Colon (tissue), 2 donors: Measurements from ENCODE around the gene DAND5.

Source experiments
- FAIRE-seq: peaks from 2 replicates; lab custom pipeline; 2012; peaks lifted over from hg19 to GRCh38; lab: Jason Lieb, UNC
- donor health status: control.
- donor health status: control.

Gene DAND5

DNA sequence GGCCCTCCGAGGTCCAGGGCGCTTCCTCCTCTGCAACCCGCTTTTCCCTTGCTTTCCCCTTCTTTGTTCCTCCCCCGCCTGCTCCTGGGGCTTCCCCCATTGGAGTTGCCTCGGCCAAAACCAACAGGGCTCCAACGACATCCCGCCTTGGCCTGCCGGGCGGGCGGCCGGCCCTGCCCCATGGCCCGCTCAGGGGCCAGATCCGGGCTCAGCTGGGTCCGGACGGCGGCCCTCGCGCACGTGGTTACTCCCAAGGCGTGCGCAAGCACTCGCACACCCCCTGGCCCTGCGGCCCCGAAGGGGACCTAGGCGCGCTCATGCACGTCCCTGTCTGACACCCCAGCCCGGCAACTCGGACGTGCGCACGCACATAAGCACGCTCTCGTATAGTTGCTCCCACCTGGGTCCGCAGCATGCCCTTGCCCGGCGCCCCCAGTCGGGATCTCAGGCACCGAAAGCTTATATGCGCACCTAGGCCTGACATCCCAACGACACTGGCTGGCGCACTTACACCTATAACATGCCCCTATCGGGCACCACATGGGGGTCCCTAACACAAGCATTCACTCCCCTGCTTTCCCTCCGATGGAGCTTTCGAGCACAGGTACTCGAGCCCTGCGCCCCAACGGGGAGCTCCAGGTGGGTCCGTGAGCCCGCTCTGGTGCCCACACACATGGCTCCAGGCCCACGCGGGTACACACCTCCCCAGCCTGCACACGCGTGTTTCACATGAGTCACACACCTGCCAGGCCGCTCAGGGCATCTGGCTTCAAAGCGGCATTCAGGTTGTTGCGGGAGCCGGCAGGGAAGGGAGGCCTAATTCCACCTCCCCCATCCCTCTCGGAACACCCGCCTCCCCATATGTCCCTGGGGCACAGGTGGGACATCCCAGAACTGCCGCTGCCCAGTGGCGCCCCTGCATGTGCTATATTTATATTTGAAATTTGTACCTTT is 40.9 kb downstream of the DAND5 start:
- no peak for FAIRE-seq

DNA sequence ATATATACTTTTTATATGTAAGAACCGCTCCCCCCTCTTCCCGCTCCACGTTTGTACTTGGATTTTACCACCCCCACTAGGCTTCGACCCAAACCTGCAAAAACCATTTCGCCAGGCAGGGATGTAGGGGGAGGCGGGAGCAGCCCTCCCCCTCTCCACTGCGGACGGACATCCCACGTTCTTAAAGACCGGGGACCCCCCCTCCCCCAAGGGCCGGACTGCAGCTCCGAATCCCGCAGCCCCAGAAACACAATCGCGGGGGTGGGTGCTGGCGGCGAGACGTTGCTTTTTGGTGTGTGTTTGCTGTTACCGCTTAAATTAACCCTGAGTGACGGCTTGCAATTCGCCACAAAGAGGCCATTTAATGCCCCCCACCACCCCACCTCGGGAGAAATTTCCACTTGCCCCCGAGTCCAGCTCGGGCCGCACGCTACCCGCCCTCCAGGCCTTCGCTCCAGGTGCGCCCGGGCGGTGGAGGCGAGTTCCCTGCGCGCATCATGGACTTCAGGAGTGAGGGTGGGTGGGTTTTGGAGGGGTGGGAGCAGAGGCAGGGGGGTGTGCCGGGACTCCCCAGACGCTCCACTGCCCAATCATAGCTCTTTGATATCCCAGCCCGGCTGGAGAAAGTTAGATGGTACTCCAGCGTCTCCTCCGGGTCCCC is 41.7 kb downstream of the DAND5 start:
- FAIRE-seq = no peak

DNA sequence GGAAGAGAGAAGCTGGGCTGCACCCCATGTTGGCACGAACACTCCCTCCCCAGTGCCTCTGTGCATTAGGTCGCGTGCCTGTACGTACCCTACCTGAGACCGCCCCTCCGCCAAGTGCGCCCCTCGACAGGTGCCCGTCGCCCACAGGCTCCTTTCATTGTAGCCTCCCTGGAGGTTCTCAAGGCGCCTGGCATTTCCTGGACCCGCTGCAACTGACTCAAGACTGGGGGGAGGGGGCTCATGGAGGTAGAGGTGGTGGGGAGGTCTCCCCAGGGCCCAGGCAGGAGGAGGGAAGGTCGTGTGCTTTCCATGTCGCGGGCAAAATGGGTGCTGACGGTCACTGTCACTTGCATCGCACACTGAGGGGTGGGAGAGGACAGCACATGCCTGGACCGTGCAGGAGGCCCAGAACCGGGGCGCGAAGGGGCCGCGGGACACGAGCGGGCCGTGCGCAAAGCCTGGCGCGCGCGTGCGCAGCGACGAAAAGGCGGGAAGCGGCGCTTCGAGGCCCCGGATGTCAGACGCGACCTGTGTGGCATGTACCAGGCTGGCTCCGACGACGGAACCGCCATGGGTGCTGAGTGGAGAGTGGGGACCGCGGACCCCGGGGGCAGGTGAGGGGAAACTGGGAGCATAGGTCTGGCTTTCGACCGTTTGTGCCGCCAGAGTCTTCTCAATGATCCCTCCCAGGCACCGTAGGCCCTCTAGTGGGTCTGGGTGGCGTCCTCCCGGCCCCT is 42.4 kb downstream of the DAND5 start:
- FAIRE-seq = no peak

DNA sequence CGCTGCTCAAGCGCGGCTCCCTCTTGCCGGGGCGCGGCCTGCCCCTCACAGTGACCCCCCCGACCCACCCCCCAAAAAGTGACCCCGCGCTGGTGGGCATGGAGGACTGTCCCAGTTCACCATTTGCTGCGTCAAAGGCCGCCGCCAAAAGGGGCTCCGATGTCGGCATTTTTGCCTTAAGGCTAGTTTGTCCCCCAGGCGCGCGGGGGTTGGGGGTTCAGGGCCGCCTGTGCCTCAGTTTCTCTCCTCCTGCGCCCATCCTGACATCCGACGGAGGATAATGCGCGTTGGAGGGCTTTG is 43.0 kb downstream of the DAND5 start:
- FAIRE-seq = no peak

DNA sequence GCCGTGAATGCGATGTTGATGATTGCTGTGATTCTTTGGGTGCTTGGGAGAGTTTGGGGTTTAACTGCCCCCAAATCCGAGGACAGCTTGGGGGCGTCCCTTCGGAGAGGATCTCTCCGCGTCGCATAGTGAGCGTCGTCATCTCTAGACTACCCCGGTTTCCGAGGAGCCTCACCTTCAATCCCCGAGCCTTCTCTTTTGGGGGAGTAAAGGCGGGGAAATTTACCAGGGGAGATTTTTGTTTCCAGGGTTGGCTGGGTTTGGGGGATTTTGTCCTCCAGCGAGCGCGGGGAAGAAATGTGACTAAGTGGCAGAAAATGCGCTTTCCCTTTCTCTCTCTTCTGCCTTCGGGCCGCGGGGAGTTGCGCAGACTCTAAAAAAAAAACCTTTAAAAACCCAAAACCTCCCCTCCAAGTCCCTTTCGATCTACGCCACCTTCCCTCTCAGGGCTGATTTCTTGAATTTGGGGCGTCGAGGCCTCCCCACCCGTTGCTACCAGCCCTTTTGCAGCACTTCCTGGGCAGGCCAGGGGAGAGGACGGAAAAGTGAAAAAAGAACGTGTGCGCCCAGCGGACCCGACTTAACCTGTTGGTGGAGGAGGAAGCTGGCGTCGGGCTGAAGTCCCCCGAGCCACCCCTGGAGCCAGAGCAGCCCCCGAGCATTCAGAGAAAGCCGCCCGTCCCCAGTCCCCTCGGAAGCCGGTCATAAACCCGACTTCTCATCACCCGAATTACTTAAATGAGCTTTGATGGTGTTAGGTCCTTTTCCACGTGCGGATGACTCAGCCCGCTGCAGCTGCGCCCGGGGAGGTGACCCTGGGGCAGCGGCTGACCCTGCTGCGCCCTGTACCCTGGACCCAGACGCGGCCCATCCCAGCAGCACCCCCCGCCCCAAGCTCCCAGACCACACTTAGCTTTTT is 43.6 kb downstream of the DAND5 start:
- FAIRE-seq = no peak

DNA sequence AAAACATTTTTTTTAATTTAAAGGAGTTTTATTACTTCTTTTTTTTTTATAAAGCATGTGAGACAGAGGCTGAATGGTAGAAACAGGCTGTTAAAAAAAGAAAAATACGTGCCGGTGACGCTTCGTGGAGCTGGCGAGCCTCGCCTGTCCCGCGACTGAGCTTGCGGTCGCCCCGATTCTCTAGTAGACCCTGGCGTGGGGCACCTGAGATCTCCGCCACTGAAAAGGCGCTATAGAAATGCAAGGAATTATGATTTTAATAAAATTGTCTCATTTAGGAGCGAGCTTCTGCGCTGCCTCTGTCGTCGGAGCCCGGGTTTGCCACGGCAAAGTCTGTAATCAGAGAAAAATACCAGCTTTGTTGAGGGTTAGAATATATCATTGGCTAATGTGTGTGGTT is 44.3 kb downstream of the DAND5 start:
- no peak for FAIRE-seq

DNA sequence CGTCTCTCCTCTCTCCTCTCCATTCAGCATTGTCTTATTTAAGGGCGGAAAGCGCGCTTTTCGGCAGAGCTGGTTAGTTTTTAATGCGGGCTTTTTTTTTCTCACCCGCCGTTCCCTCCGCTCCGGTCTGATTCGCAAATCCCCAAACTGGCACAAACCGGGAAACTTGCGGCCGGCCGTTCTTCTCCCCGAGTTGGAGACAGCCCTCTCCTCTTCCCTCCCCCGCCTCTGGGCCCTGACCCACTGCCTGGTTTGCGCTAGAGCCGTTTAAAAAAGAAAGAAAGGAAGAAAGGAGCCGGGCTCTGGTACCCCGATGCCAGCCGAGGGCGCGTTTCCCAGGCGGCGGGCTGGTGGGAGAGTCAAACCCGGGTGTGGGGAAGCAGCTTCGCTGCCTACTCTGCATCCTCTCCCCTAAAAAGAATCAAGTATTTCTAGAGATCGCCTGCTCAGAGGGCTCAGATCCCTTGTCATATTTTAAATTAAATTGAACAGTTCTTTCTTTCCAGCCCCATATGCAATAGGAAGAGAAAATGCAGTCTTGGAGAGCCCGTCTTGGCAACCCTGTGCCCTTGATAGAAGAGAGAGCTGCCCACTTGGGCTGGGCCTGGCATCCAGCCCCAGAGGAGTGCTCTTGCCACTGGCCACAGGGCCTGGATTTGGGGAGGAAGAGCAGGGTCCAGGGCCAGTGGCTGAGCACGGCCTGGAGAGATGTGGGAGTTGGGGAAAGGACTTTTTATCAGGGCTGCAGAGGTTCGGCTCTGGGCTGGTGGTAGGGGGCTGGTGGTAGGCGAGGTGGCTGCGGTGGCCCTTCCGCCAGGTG is 44.9 kb downstream of the DAND5 start:
- FAIRE-seq = no peak

DNA sequence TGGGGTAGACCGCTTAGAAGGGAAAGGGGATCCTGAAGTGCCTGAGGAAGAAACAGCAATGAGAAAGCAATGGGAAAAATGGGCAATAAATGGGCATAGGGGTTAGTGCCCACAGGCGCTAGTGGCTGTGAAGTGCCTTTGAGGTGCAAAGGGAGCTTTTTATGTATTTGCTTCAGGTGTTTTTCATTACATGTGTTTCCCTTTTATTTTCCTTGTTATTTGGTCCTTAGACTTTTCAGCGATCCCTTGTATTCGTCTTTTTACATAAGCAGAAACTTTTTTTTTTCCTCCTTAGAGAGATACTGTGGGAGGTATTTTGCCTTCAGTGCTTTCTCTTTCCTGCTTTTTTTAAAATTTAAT is 45.5 kb downstream of the DAND5 start:
- FAIRE-seq = no peak

DNA sequence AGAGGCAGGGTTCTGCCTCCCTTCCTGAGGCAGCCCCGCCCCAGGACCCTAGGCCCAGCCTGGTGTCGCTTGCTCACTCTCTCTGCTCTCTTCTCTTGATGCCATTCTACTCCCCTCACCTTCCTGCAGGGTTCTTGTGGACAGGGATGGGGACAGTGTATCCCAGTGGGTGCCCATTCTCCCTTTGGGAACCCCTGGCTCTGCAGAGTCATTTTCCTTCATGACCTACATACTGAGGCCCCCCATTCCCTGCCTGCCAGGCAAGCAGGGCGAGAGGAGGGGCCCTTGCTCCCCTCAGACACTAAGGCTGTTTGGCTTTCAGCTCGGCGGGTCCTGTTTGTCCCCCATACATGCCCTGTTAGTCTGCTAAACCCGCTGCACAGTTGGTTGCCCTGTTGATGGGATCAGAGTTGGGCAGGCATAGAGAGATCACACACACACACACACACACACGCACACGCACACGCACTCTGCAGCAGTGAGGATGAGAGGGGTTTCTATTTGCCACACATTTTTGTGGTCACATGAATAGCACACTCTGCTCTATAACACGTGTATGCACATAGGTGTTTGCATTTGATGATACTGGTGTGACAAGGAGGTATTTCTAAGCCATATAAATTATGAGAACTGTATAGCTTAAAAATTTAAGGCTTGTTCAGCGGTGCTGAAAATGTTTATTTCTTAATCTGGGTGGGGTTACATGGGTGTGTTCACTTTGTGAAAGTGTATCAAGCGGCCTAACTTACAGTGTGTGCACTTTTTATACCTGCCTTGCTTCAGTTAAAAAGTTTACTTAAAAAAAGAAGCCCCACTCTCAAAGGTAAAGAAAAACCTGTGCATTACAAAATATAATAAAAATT is 46.2 kb downstream of the DAND5 start:
- no peak for FAIRE-seq

DNA sequence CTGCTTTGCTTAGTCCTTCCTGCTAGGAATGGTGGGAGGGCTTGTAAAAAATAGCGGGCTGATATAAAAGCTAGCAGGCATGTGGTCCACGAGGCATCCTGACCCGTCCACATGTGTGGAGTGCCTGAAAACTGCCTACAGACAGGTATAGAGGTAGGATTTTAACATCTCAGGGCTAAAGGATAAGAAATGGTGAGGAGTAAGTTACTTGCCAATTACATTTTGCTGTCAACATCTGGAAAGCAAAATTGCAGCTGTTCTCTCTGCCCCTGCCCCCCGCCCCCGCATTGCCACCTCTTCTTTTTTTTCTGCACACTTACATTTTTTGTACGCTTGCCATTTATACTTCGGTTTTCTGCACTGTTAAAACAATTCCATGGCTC is 46.9 kb downstream of the DAND5 start:
- no peak for FAIRE-seq

DNA sequence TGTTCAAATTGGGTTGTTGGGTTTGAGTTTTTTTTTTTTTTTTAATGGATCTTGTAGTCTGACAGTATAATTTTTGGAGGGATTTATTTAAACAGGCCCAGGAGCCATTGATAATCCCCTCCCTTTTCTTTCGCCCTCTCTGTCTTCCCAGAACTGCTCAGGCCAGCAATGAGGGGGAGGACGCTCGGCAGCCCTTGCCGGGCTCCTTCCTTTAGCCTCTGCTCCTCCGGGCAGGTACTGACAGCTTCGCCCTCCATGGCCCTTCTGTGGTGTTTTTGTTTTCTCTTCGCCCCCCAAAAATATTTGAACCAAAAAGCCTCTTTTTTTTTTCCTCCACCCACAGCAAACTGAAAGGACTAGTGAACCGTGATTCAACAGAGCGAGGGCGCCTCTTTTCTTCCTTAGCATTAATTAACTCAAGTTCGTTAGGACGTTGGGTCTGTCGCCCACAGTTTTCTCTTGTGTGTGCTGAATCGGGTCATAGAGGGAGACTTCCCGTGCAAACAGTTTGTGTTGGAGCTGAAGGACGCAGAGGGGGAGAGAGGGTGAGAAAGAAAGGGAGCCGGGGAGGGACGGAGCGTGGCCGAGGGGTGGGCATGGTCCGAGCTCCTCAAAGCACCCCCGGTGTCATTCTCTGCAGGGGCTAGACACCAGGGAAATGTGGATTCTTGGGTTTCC is 47.4 kb downstream of the DAND5 start:
- FAIRE-seq = no peak

DNA sequence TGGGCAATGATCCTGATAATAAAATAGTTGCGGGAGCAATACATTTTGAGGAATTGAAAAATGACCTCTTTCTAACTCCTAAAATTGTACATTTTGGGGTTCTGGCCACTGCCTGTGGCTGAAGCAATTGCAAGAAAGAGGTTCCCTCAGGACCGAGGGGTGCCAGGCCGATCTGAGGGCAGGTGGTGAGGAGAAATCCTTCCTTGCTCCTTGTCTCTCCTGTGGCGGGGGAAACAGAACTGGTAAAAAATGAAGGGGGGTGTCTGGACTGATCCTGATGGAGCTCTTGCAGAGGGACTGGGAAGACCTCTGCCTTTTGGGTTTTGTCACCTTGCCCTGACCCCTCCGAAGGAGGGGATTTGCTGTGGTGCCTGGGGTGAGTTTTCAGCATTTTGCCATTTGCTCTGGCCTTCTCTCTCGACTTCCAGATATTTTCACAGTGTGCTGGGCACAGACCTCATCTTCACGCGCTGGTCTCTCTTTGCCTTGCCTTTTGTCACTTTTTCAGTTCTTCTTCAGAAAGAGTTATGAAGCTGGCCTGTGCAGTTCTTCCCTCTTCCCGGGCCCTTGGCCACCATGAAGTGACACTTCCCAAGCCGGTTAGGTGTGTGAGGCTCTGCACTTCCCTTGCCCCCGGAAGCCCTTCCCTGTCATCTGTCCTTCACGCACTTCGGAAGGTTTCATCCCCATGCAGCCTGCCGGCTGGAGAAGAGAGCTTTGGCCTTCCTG is 48.1 kb downstream of the DAND5 start:
- FAIRE-seq = no peak

DNA sequence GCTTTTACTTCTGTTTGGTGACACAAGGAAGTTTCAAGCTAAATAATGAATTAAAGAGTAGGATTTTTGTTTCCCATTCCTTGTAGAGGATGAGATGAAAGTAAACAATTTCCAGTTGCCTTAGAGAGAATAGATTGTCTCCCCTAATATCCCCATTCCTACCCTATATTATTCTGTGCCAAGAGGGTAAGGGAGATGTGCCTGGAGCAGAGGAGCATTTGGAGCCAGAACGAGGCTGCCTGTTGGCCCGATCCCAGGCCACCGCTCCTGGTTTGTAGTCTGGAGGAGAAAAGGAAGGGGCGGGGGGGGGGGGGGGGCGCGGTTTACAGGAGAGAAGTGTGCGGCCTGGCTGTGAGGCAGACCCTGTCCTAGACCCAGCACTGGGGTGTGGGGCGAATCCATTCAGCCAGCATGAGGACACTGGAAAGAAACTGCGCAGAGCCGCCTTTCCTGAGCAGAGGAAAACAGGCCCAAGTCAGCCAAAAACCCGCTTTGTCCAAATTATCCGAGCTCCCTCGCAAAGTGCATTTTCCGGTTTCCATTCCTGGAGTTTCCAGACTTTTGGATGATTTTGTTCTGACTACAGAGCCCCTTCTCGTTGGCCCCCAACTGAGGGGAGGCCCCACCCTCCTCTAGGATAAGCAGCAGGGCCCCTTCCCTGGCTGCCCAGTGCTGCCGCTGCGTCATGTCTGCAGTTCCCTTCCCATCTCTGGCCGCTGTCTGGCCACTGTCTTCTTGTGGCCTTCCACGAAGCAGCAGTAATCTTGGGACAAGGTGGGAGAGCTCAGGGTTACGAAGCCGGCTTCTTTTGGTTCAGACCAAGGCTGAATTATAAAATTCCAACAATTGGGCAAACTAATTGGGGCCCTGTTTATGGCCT is 48.9 kb downstream of the DAND5 start:
- FAIRE-seq = no peak

DNA sequence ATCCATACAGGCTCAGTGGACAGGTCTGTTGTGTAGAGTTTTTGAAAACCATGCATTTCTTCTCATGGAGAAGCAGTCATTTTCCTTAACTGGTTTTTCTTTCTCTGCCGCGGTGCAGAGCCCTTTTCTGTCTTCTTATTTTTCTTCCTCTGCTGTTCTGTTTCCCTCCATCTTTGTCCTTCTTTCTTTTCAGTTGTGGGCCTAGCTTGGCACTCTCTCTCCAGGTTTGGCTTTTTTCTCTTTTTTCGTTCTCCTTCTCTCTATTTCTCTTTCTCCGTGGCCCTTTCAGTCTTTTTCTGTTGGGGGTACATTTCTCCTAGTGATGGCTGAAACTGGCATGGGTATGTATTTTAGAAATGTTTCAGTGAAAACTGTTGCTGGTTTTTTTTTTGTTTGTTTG is 50.0 kb downstream of the DAND5 start:
- FAIRE-seq = no peak

DNA sequence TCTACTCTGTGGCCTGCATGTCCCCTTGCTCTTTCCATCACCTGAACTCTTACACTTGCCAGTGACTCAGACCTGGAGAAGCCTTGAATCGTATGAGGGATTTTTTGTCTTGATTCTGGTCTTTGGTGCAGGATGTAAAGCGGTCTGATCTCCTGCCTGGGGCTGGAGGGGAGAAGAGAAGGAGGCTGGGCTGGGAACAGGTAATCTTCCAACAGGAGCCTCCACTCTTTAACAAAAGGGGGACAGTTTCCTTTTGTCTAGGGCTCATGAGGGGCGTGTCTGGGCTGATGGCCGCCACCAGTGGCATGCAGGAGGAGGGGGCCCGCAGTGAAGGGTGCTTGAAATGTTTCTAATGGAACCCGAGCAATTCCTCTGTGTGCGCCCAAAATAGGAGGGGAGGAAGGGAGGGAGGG is 50.6 kb downstream of the DAND5 start:
- FAIRE-seq = no peak

DNA sequence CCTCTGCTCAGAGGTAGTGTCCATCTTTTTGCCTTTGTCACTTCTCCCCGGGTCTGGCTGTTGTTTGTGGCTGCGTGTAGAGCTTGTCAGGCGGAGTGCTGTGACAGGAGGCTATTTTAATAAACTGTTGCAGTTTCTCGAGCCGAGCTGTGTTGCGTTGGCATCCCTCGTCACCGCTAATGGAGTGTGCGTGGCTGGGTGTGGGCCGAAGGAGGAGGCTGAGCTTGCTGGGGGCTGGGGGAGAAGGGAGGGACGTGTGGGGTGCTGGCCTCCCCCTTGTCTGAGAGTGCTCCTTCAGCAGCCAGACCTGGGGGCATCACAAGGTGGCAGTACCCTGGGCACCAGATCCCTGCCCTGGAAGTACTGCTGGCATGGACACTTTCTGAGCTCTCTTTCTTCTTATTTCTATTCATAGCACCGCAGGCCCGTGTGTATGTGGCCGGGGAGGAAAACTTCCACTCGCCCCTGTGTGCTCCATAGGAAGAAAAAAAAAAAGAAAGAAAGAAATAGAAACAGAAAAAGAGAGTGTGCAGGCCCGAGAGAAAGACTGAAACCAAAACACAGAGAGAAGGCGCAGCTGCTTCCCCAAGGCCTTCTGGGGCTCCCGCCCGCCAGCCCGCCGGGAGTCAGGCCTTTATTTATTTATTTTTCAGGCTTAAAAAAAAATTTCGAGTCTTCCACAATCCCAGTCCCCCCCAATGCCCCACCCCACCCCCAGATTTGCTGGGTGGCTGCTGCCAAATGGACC is 52.9 kb downstream of the DAND5 start:
- FAIRE-seq = no peak
